Mesenchymal stem cell (in vitro differentiated cells and primary cell): ENCODE data around the gene IL10RB.
A peak's percentile ranks its signal among the peaks of the same experiment; 100 is the strongest.

ENCODE experiments used
- DNase-seq: peaks from one replicate; pipeline ENCODE4 v3.0.0-alpha.2; 2013
- H2AFZ ChIP-seq: one replicate; pipeline ENCODE4 v1.6.1; 2013; ENCODE audit warnings: low read depth, mild to moderate bottlenecking, control low read depth, inconsistent platforms, low read length, moderate library complexity
- H2AK5ac ChIP-seq: 2 replicates; pipeline ENCODE4 v1.6.1; 2013; ENCODE audit warnings: low read length, moderate library complexity, mild to moderate bottlenecking, inconsistent platforms; ENCODE audit not compliant: severe bottlenecking
- H2BK120ac ChIP-seq: one replicate; pipeline ENCODE4 v1.6.1; 2013; ENCODE audit warnings: low read depth, mild to moderate bottlenecking, inconsistent platforms, low read length, moderate library complexity
- H2BK12ac ChIP-seq, 2 experiments: one replicate each; pipeline ENCODE4 v1.6.1; 2013; ENCODE audit warnings: inconsistent platforms in 2 of 2, low read length in 2 of 2, mild to moderate bottlenecking in 2 of 2, moderate library complexity in 2 of 2, control low read depth in 1 of 2
- H2BK15ac ChIP-seq: one replicate; pipeline ENCODE4 v1.6.1; 2013; ENCODE audit warnings: mild to moderate bottlenecking, low read depth, inconsistent platforms; ENCODE audit not compliant: poor library complexity, severe bottlenecking
- H2BK5ac ChIP-seq: 2 replicates; pipeline ENCODE4 v1.6.1; 2013; ENCODE audit warnings: low read depth, mild to moderate bottlenecking, low read length, control low read depth, inconsistent platforms; ENCODE audit not compliant: poor library complexity, severe bottlenecking
- H3K14ac ChIP-seq, 2 experiments: one replicate each; pipeline ENCODE4 v1.6.1; 2013; ENCODE audit warnings: inconsistent platforms in 2 of 2, low read length in 2 of 2, control low read depth in 1 of 2, mild to moderate bottlenecking in 1 of 2, moderate library complexity in 1 of 2
- H3K18ac ChIP-seq, 2 experiments: one replicate each; pipeline ENCODE4 v1.6.1; 2013; ENCODE audit warnings: inconsistent platforms in 2 of 2, low read length in 2 of 2, control low read depth in 1 of 2, low read depth in 1 of 2, mild to moderate bottlenecking in 1 of 2
- H3K23ac ChIP-seq, 2 experiments: one replicate each; pipeline ENCODE4 v1.6.1; 2013; ENCODE audit warnings: inconsistent platforms in 2 of 2, low read length in 2 of 2, mild to moderate bottlenecking in 2 of 2, moderate library complexity in 2 of 2, control low read depth in 1 of 2
- H3K27ac ChIP-seq: 2 replicates; pipeline ENCODE4 v1.5.1; 2013; ENCODE audit warnings: mild to moderate bottlenecking, moderate library complexity, low read length, control low read depth, inconsistent platforms; ENCODE audit not compliant: poor library complexity, severe bottlenecking
- H3K27me3 ChIP-seq, 2 experiments: 2 replicates each; pipeline versions ENCODE4 v1.6.1 to v1.7.0; 2013; ENCODE audit warnings: low read length in 2 of 2, mild to moderate bottlenecking in 2 of 2, moderate library complexity in 2 of 2, control low read depth in 1 of 2, inconsistent platforms in 1 of 2; ENCODE audit not compliant: control insufficient read depth in 1 of 2, insufficient read depth in 1 of 2
- H3K36me3 ChIP-seq, 2 experiments: 2 replicates each; pipeline versions ENCODE4 v1.6.1 to v1.7.0; 2013; ENCODE audit warnings: low read length in 2 of 2, control low read depth in 1 of 2, inconsistent platforms in 1 of 2, low read depth in 1 of 2, mild to moderate bottlenecking in 1 of 2; ENCODE audit not compliant: insufficient read depth in 2 of 2, control insufficient read depth in 1 of 2
- H3K4ac ChIP-seq, 2 experiments: one replicate each; pipeline ENCODE4 v1.6.1; 2013; ENCODE audit warnings: inconsistent platforms in 2 of 2, low read length in 2 of 2, mild to moderate bottlenecking in 2 of 2, moderate library complexity in 2 of 2, control low read depth in 1 of 2, low read depth in 1 of 2
- H3K4me1 ChIP-seq: 2 replicates; pipeline ENCODE4 v1.6.1; 2013; ENCODE audit warnings: low read depth, low read length, control low read depth; ENCODE audit not compliant: control insufficient read depth, insufficient read depth
- H3K4me2 ChIP-seq: 2 replicates; pipeline ENCODE4 v1.6.1; 2013; ENCODE audit warnings: low read length, mild to moderate bottlenecking, inconsistent platforms; ENCODE audit not compliant: poor library complexity, severe bottlenecking
- H3K4me3 ChIP-seq, 2 experiments: 2 replicates each; pipeline versions ENCODE4 v1.5.1 to v1.7.0; 2013; ENCODE audit warnings: low read length in 2 of 2, mild to moderate bottlenecking in 2 of 2, control low read depth in 1 of 2, low read depth in 1 of 2; ENCODE audit not compliant: insufficient read depth in 1 of 2
- H3K79me1 ChIP-seq: replicated peaks from 2 replicates; pipeline ENCODE4 v1.6.1; 2013; ENCODE audit warnings: mild to moderate bottlenecking, control low read depth, low read length, inconsistent platforms; ENCODE audit not compliant: poor library complexity, severe bottlenecking
- H3K9ac ChIP-seq: 2 replicates; pipeline ENCODE4 v1.7.0; 2013; ENCODE audit warnings: mild to moderate bottlenecking, low read length, moderate library complexity
- H3K9me3 ChIP-seq: 2 replicates; pipeline ENCODE4 v1.7.0; 2013; ENCODE audit warnings: mild to moderate bottlenecking, low read length; ENCODE audit not compliant: control insufficient read depth
- H4K8ac ChIP-seq: one replicate; pipeline ENCODE4 v1.6.1; 2013; ENCODE audit warnings: inconsistent platforms, mild to moderate bottlenecking, low read length, moderate library complexity
- H4K91ac ChIP-seq: one replicate; pipeline ENCODE4 v1.6.1; 2013; ENCODE audit warnings: mild to moderate bottlenecking, low read length, inconsistent platforms
- WGBS: methylation state at CpG from one replicate; pipeline ENCODE4 v1.1.7; 2013; ENCODE audit warnings: mixed read lengths; 5-methylcytosine and 5-hydroxymethylcytosine counted together

Gene IL10RB

DNA sequence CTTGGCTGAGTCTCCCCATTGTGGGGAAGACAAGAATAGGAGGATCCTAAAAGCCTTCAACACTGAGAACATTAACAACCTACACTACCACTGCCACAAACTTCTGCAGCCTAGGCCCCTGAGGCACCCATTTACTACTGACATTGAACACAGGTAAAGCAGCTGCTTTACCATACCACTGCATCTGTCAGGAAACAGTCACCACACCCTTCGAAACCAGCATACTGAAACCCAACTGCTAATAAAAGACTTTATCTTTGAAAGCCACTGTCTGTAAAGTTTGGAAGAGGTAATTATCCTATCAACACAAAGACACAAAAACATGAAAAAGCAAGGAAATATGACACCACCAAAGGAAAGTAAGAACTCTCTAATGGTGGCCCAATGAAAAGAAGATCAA is 66.0 kb downstream of the IL10RB start:
- H3K27me3 ChIP-seq = no peaks in the 10 kb centered on the region
- H4K91ac ChIP-seq = no peak overlapping the region
- H3K14ac ChIP-seq = no peak overlapping the region
- H2AK5ac ChIP-seq = no peak overlapping the region
- peaks cover 30% of the 10 kb centered on the region for H3K79me1 ChIP-seq
- H3K4me1 ChIP-seq = peaks cover 2% of the 10 kb centered on the region
- no peak overlapping the region for H3K18ac ChIP-seq
- no CpG with 5 or more reads among the region's 1 CpG for WGBS
- no peak overlapping the region for H3K4ac ChIP-seq
- DNase-seq = no peak
- no peak overlapping the region for H3K4me3 ChIP-seq
- no peak overlapping the region for H3K9ac ChIP-seq
- no peak overlapping the region for H2BK15ac ChIP-seq
- no peak overlapping the region for H2BK12ac ChIP-seq
- H2BK120ac ChIP-seq = no peak overlapping the region
- H3K36me3 ChIP-seq = peaks cover 14 to 18% of the 10 kb centered on the region in 2 experiments
- H4K8ac ChIP-seq = no peak overlapping the region
- peaks cover 14% of the 10 kb centered on the region for H3K9me3 ChIP-seq
- H2BK5ac ChIP-seq = no peak overlapping the region
- no peak overlapping the region for H3K27ac ChIP-seq
- H3K4me2 ChIP-seq = no peak overlapping the region
- H2AFZ ChIP-seq = no peak overlapping the region
- no peak overlapping the region for H3K23ac ChIP-seq

GRCh38 chr21:33334191-33334590 is 68.0 kb downstream of the IL10RB start:
- 72% methylated on average over 4 of the region's 4 CpGs for WGBS
- Histone ChIP-seq H3K14ac (no peak overlapping the region), H4K91ac (no peak overlapping the region)

GRCh38 chr21:33334824-33335223 is 68.7 kb downstream of the IL10RB start:
- Histone ChIP-seq H4K8ac (no peak overlapping the region), H3K9me3 (peaks cover 14% of the 10 kb centered on the region), H3K14ac (no peak overlapping the region), H3K4me1 (peaks cover 2% of the 10 kb centered on the region), H2AFZ (no peak overlapping the region), H3K27ac (no peak overlapping the region), H2BK12ac (no peak overlapping the region), H3K4ac (no peak overlapping the region), H3K79me1 (peaks cover 30% of the 10 kb centered on the region), H3K23ac (peak overlapping the region in 1 of 2 experiments; percentile 23), H3K27me3 (no peaks in the 10 kb centered on the region), H3K4me2 (no peak overlapping the region), H2BK120ac (no peak overlapping the region), H3K18ac (no peak overlapping the region), H3K9ac (no peak overlapping the region), H2BK15ac (peak overlapping the region; percentile 65), H4K91ac (no peak overlapping the region), H3K36me3 (peaks cover 14 to 24% of the 10 kb centered on the region in 2 experiments), H3K4me3 (no peak overlapping the region), H2AK5ac (no peak overlapping the region), H2BK5ac (no peak overlapping the region)
- WGBS = 92% methylated on average over 2 of the region's 2 CpGs
- no peak for DNase-seq

More at GRCh38 chr21:33334191-33334590, 68.0 kb downstream of the IL10RB start:
- no peak overlapping the region for H3K18ac ChIP-seq
- DNase-seq = no peak
- no peak overlapping the region for H2BK12ac ChIP-seq
- H3K36me3 ChIP-seq = peaks cover 14 to 24% of the 10 kb centered on the region in 2 experiments
- no peak overlapping the region for H2BK15ac ChIP-seq
- H2BK120ac ChIP-seq = no peak overlapping the region
- H4K8ac ChIP-seq = no peak overlapping the region
- H3K4me1 ChIP-seq = peaks cover 2% of the 10 kb centered on the region
- H3K27ac ChIP-seq = no peak overlapping the region
- no peak overlapping the region for H3K4ac ChIP-seq
- no peak overlapping the region for H2AK5ac ChIP-seq
- H3K9me3 ChIP-seq = peaks cover 14% of the 10 kb centered on the region
- H2AFZ ChIP-seq = no peak overlapping the region
- H3K23ac ChIP-seq = no peak overlapping the region
- no peak overlapping the region for H3K9ac ChIP-seq
- H3K4me3 ChIP-seq = no peak overlapping the region
- H3K4me2 ChIP-seq = no peak overlapping the region
- no peak overlapping the region for H2BK5ac ChIP-seq
- H3K27me3 ChIP-seq = no peaks in the 10 kb centered on the region
- peaks cover 30% of the 10 kb centered on the region for H3K79me1 ChIP-seq

DNA sequence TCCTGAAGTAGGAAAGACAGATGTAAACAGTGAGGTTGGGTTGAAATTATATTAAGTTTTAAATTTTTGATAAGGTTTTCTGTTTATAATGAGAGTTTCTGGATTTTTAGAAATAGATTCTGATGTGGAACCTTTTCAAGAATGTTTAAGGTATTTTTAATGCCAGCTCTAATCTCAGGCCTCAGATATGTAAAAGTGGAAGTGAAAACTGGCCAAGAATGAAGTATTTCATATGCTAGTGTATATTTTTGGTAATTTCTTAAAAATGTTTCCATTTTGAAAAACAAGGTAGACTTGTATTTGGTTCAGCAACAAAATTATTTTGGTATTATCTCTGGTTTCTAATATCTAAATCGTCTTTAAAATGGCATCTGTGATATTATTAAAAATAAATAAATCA is 73.0 kb downstream of the IL10RB start:
- H3K9me3 ChIP-seq = no peaks in the 10 kb centered on the region
- WGBS = no CpG with 5 or more reads among the region's 1 CpG

More for the DNA sequence above, 73.0 kb downstream of the IL10RB start:
- Histone ChIP-seq H3K23ac (no peak overlapping the region), H3K36me3 (peaks cover 6 to 42% of the 10 kb centered on the region in 2 experiments), H3K9ac (no peak overlapping the region), H3K4ac (no peak overlapping the region), H4K91ac (no peak overlapping the region), H3K27ac (no peak overlapping the region), H2BK15ac (no peak overlapping the region), H3K27me3 (no peaks in the 10 kb centered on the region), H3K79me1 (peaks cover 16% of the 10 kb centered on the region), H2AFZ (no peak overlapping the region), H2BK12ac (no peak overlapping the region), H3K4me1 (peaks cover 2% of the 10 kb centered on the region), H2BK120ac (no peak overlapping the region), H3K4me3 (no peak overlapping the region), H2AK5ac (no peak overlapping the region), H2BK5ac (no peak overlapping the region), H3K4me2 (no peak overlapping the region), H3K14ac (no peak overlapping the region), H4K8ac (no peak overlapping the region), H3K18ac (no peak overlapping the region)
- DNase-seq = no peak
